Activated B cell treated with CpG ODN at 0.5 μM for 24 hours (primary cell): ENCODE results near the gene HERPUD1. TPM values are rescaled to one million over a fixed set of nuclear protein-coding genes. Genes with fewer than 3 reads are reported as not detected.
"Not testable (repeated sequence)": the region's sequence is repeated elsewhere in the genome, so short reads cannot be mapped to it uniquely, and the experiment has no call there.

ENCODE experiments used
- ATAC-seq: fragments of 200-7000 bp; cut with Tn5 transposase; one replicate; pipeline ENCODE4 v1.10.0; 2021; ENCODE audit warnings: low read depth, mild to moderate bottlenecking, moderate library complexity
- CTCF ChIA-PET: fragments of 350-600 bp; sonication (Branson Sonifier 250); formaldehyde crosslinking; loops from one replicate; lab custom pipeline; 2021; ENCODE audit warnings: antibody characterized with exemption; lab: Charles Lee
- POLR2A ChIA-PET: fragments of 350-600 bp; sonication (Branson Sonifier 250); formaldehyde crosslinking; loops from one replicate; lab custom pipeline; 2021; ENCODE audit warnings: antibody characterized with exemption; lab: Charles Lee
- DNase-seq: peaks from one replicate; pipeline ENCODE4 v3.0.0; 2022
- H3K27ac Mint-ChIP-seq: one replicate; pipeline ENCODE4 v1.8.0; 2020; ENCODE audit warnings: mixed read lengths
- H3K27me3 Mint-ChIP-seq: one replicate; pipeline ENCODE4 v1.8.0; 2021; ENCODE audit warnings: mixed read lengths
- H3K36me3 Mint-ChIP-seq: one replicate; pipeline ENCODE4 v1.8.0; 2021; ENCODE audit warnings: low read depth, mixed read lengths
- H3K4me1 Mint-ChIP-seq: one replicate; pipeline ENCODE4 v1.8.0; 2021; ENCODE audit warnings: mixed read lengths
- H3K4me3 Mint-ChIP-seq: one replicate; pipeline ENCODE4 v1.8.0; 2020; ENCODE audit warnings: mild to moderate bottlenecking, mixed read lengths
- H3K9me3 Mint-ChIP-seq: one replicate; pipeline ENCODE4 v1.8.0; 2020; ENCODE audit warnings: mixed read lengths
- intact Hi-C: fragments of 100-400 bp; cut with micrococcal nuclease; formaldehyde crosslinking; loops from one replicate; pipeline ENCODE4 v1.15.1; 2024
- total RNA-seq: library from RNA; stranded (reverse); gene quantifications from 2 replicates; pipeline ENCODE4 v1.2.3, GENCODE V29; 2022
- TF ChIP-seq, protein P1 (sequence below): fragments of 200-600 bp; IDR thresholded peaks from one replicate; pipeline ENCODE4 v1.8.0; 2022; ENCODE audit warnings: antibody characterized with exemption, mild to moderate bottlenecking

HERPUD1 gene
- total RNA-seq, 1 donor from 2014 or later: 820 TPM

- H3K4me3 Mint-ChIP-seq: peak overlapping the region; percentile 96
- ATAC-seq (no peak), DNase-seq (peak; percentile 12)
- H3K36me3 Mint-ChIP-seq: peaks cover 52% of the 10 kb centered on the region
- ChIA-PET POLR2A (interaction anchor here (0.7 to 10.4 kb wide), 10 partner anchors 9 to 79 kb away, joined by 4 to 233 read pairs (median 14); no protein-coding TSS in a partner anchor), CTCF (interaction anchor here (1.4 to 1.6 kb wide), 3 partner anchors 9 to 27 kb away, joined by 4 to 16 read pairs (median 6); no protein-coding TSS in a partner anchor)
- no peaks in the 10 kb centered on the region for H3K9me3 Mint-ChIP-seq
- H3K27ac Mint-ChIP-seq: peak overlapping the region; percentile 93
- H3K27me3 Mint-ChIP-seq: no peaks in the 10 kb centered on the region
- H3K4me1 Mint-ChIP-seq: peaks cover 85% of the 10 kb centered on the region
- intact Hi-C loops: loop anchor here (1.0 to 5.0 kb wide), 4 partner anchors 9 to 38 kb away; no protein-coding TSS in a partner anchor
- TF ChIP-seq, protein P1, sequence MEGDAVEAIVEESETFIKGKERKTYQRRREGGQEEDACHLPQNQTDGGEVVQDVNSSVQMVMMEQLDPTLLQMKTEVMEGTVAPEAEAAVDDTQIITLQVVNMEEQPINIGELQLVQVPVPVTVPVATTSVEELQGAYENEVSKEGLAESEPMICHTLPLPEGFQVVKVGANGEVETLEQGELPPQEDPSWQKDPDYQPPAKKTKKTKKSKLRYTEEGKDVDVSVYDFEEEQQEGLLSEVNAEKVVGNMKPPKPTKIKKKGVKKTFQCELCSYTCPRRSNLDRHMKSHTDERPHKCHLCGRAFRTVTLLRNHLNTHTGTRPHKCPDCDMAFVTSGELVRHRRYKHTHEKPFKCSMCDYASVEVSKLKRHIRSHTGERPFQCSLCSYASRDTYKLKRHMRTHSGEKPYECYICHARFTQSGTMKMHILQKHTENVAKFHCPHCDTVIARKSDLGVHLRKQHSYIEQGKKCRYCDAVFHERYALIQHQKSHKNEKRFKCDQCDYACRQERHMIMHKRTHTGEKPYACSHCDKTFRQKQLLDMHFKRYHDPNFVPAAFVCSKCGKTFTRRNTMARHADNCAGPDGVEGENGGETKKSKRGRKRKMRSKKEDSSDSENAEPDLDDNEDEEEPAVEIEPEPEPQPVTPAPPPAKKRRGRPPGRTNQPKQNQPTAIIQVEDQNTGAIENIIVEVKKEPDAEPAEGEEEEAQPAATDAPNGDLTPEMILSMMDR: no peak
Measured at GRCh38 chr16:56990407-56991286, 58.7 kb downstream of the HERPUD1 start.

- not testable (repeated sequence) for DNase-seq, H3K27me3 Mint-ChIP-seq, H3K9me3 Mint-ChIP-seq, H3K4me3 Mint-ChIP-seq, ATAC-seq
- POLR2A ChIA-PET: interaction anchor here (0.6 to 2.1 kb wide), 6 partner anchors 13 to 56 kb away, joined by 4 to 8 read pairs (median 4); no protein-coding TSS in a partner anchor
- CTCF ChIA-PET: interaction anchor here (1.6 kb wide), 1 partner anchor 21 kb away, joined by 3 read pairs; no protein-coding TSS in a partner anchor
- Mint-ChIP-seq H3K27ac (peak overlapping the region; percentile 18), H3K36me3 (peaks cover 63% of the 10 kb centered on the region), H3K4me1 (peaks cover 79% of the 10 kb centered on the region)
- intact Hi-C loops: loop anchor here (5.0 kb wide), 1 partner anchor 40 kb away; no protein-coding TSS in a partner anchor
Measured at GRCh38 chr16:56992431-56992830, 60.5 kb downstream of the HERPUD1 start.

- DNase-seq (no peak), ATAC-seq (no peak)
- peaks cover 62% of the 10 kb centered on the region for H3K36me3 Mint-ChIP-seq
- H3K9me3 Mint-ChIP-seq: no peaks in the 10 kb centered on the region
- H3K4me3 Mint-ChIP-seq: peak overlapping the region; percentile 64
- peak overlapping the region; percentile 73 for H3K27ac Mint-ChIP-seq
- H3K27me3 Mint-ChIP-seq: no peaks in the 10 kb centered on the region
- peaks cover 78% of the 10 kb centered on the region for H3K4me1 Mint-ChIP-seq
- intact Hi-C loops: loop anchor here (1.0 to 5.0 kb wide), 2 partner anchors 21 to 41 kb away; no protein-coding TSS in a partner anchor
- ChIA-PET CTCF (interaction anchor here (1.6 kb wide), 1 partner anchor 21 kb away, joined by 3 read pairs; no protein-coding TSS in a partner anchor), POLR2A (interaction anchor here (0.6 to 4.0 kb wide), 6 partner anchors 14 to 47 kb away, joined by 3 to 19 read pairs (median 4); no protein-coding TSS in a partner anchor)
- TF ChIP-seq, protein P1: no peak
Measured at GRCh38 chr16:56993204-56993603, 61.3 kb downstream of the HERPUD1 start.

GRCh38 chr16:56994311-56994710 lies 62.4 kb downstream of the HERPUD1 start:
- ChIA-PET POLR2A (interaction anchor here (2.1 to 4.0 kb wide), 5 partner anchors 11 to 52 kb away, joined by 6 to 19 read pairs (median 9); no protein-coding TSS in a partner anchor), CTCF (no interaction called here)
- H3K4me1 Mint-ChIP-seq: peaks cover 79% of the 10 kb centered on the region
- intact Hi-C loops: loop anchor here (5.0 kb wide), 1 partner anchor 42 kb away; no protein-coding TSS in a partner anchor
- no peaks in the 10 kb centered on the region for H3K9me3 Mint-ChIP-seq
- ATAC-seq: no peak
- DNase-seq: no peak
- peaks cover 59% of the 10 kb centered on the region for H3K36me3 Mint-ChIP-seq
- peak overlapping the region; percentile 30 for H3K27ac Mint-ChIP-seq
- no peaks in the 10 kb centered on the region for H3K27me3 Mint-ChIP-seq
- TF ChIP-seq, protein P1: no peak
- peak overlapping the region; percentile 2 for H3K4me3 Mint-ChIP-seq

Other genes starting within 250 kb of the HERPUD1 start
- gene MT1X, start 249.7 kb upstream of the HERPUD1 start, total RNA-seq: 36.3 and 48.9 TPM in 2 replicates
- 104 and 111 TPM in 2 replicates for gene NUP93, start 202.0 kb upstream of the HERPUD1 start, total RNA-seq
- 3.8 and 5.0 TPM in 2 replicates for gene SLC12A3, start 66.9 kb upstream of the HERPUD1 start, total RNA-seq
- 1.0 and 1.4 TPM in 2 replicates for gene CETP, start 29.8 kb downstream of the HERPUD1 start, total RNA-seq
- gene NLRC5, start 57.4 kb downstream of the HERPUD1 start, total RNA-seq: 296 and 372 TPM in 2 replicates
- gene CPNE2, start 160.4 kb downstream of the HERPUD1 start, total RNA-seq: 7.4 and 8.3 TPM in 2 replicates